LNCaP clone FGC (cell line): ENCODE data around the gene LY86.
"Not testable (repeated sequence)": the region's sequence is repeated elsewhere in the genome, so short reads cannot be mapped to it uniquely, and the experiment has no call there.

Source experiments
- DNase-seq: peaks from one replicate; pipeline ENCODE4 v3.0.0-alpha.2; 2011; ENCODE audit warnings: low read depth
- H3K4me3 ChIP-seq: 2 replicates; pipeline ENCODE4 v1.5.1; 2011; ENCODE audit warnings: mild to moderate bottlenecking, low read depth, low read length, control low read depth
- CTCF ChIP-seq: IDR thresholded peaks from 2 replicates; pipeline ENCODE4 v1.5.1; 2012; ENCODE audit warnings: mild to moderate bottlenecking; ENCODE audit not compliant: control insufficient read depth, insufficient read depth; ENCODE audit errors: extremely low read depth

Gene LY86

GRCh38 chr6:6609450-6609849, 20.9 kb downstream of the LY86 start:
- DNase-seq, result no peak
- no peak for TF ChIP-seq CTCF
- no peak overlapping the region for H3K4me3 ChIP-seq

GRCh38 chr6:6610031-6610591, 21.6 kb downstream of the LY86 start:
- H3K4me3 ChIP-seq, result no peak overlapping the region
- no peak for DNase-seq

DNA sequence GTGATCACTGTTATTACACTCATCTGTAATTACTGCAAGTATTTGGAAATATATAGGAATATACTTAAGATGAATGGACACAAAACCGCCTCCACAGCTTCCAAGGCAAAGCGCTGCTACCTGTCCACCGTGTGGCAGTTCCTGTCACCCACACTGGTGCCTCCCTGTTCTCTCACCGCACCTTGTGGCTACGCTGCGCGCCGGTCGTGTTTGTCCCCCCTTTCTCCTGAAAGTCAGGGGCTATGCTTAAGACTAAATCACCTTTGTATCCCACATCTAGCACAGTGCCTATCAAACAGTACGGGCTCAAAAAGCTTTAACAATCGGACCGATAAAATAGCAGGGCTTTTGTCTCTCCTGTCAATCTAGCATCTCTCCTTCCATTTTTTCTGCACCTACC, 23.0 kb downstream of the LY86 start:
- no peak for TF ChIP-seq CTCF
- H3K4me3 ChIP-seq, result no peak overlapping the region
- no peak for DNase-seq

More at GRCh38 chr6:6610031-6610591, 21.6 kb downstream of the LY86 start:
- no peak for TF ChIP-seq CTCF

DNA sequence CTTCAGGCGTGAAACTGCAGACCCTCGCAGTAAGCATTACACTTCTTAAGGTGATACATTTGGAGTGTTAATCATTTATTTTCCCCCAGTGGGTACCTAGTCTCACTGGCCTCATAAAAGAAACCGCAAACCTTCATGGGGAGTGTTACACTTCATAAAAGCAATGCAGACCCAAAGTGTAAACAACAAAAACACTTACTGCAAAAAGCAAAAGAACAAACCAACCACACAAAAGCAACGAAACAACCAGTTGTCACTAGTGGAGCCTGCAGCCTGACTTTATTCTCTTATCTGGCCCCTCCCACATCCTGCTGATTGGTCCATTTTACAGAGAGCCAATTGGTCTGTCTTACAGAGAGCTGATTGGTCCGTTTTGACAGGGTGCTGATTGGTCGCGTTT, 23.8 kb downstream of the LY86 start:
- H3K4me3 ChIP-seq, result no peak overlapping the region

GRCh38 chr6:6613103-6613718, 24.7 kb downstream of the LY86 start:
- not testable (repeated sequence) for DNase-seq, H3K4me3 ChIP-seq

More for the DNA sequence above, 23.8 kb downstream of the LY86 start:
- no peak for DNase-seq
- no peak for TF ChIP-seq CTCF

GRCh38 chr6:6614096-6614982, 25.8 kb downstream of the LY86 start:
- no peak for DNase-seq
- TF ChIP-seq CTCF, result no peak
- no peak overlapping the region for H3K4me3 ChIP-seq

DNA sequence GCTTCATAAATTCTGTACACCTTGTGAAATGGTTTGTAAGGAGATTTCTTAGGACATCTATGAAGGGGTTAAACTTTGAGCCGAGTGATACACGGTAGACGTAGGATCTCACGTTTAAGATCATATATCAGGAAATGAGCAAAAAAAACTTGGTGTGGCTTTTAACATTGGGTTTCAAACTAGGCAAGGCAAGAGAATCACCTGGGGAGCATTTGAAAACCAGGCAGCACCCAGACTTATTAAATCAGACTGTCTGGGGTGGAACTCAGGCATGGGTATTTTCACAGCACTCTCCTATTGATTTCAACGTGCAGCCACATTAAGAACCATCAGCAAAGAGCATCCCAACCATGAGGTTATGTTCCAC, 26.4 kb downstream of the LY86 start:
- no peak for DNase-seq
- H3K4me3 ChIP-seq, result no peak overlapping the region
- no peak for TF ChIP-seq CTCF
